GM20000 (cell line): ENCODE measurements around the gene THAP2.

Source experiments
- DNase-seq: peaks from one replicate; pipeline ENCODE4 v3.0.0; 2012; ENCODE audit warnings: low spot score
- CTCF ChIP-seq: IDR thresholded peaks from 2 replicates; pipeline ENCODE4 v1.5.1; 2012; ENCODE audit warnings: mild to moderate bottlenecking, control low read depth; ENCODE audit errors: extremely low read depth, missing control alignments

Gene THAP2

GRCh38 chr12:71649401-71649800 is 14.7 kb upstream of the THAP2 start:
- DNase-seq, result no peak
- TF ChIP-seq CTCF, result no peak

- no peak for DNase-seq
- no peak for TF ChIP-seq CTCF
Observed at GRCh38 chr12:71652656-71653055, 11.4 kb upstream of the THAP2 start.

GRCh38 chr12:71653137-71653536 is 11.0 kb upstream of the THAP2 start:
- no peak for TF ChIP-seq CTCF
- no peak for DNase-seq

- TF ChIP-seq CTCF, result no peak
- DNase-seq, result no peak
Observed at GRCh38 chr12:71654200-71654599, 9.9 kb upstream of the THAP2 start.

DNA sequence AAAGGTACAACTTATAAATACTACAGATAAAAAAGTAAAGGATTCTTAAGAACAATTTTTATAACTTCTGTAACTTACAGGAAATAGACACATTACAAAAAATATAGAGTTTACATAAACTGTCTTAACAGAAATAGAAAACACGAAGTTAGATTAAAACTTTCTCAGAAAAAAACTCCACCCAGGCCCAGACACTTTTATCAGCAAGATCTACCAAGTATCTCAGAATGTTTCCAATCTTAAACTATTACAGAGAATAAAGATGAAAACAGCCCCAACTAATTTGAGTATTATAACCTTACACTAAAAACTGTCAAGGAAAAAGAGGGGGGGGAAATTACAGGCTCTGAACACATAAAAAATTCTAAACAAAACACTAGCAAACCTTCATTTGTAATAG is 8.6 kb upstream of the THAP2 start:
- no peak for DNase-seq
- TF ChIP-seq CTCF, result no peak

DNA sequence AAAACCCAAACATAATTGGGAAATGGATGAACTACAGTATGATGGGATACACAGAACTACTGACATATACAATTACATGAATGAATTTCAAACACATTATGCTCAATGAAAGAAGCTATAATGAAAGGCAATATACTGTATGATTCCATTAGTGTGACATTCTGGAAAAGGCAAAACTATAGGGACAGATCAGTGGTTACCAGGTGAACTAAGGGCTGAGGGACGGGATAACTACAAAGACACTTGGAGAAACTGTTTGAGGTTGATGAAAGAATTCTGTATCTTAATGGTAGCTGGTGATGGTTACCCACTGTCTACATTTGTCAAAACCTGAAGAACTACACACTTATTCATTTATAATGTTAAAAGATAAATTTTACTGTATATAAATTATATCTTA is 8.2 kb upstream of the THAP2 start:
- no peak for DNase-seq
- TF ChIP-seq CTCF, result no peak

DNA sequence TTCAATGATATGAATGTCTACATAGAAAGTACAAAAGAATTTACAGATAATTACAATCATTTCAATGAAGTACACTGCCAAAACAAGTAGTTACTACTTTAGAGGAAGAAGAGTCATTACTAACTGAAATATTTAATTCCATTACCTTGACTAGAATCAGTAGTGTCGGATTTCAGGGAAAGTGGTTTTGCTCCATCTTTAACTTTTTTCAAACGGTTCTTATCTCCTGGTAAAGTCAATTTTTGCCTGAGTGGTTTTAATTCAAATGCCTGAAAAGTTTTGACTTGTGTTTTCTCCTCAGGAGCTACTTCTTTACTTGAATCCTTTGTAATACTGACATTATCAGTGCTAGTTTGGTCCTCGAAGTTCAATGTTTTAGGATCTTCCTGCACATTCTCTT is 7.4 kb upstream of the THAP2 start:
- TF ChIP-seq CTCF, result no peak
- DNase-seq, result no peak
